ENCODE data around the gene VAV2. TPM values are rescaled to one million over a fixed set of nuclear protein-coding genes. Genes with fewer than 3 reads are reported as not detected.
A peak's percentile ranks its signal among the peaks of the same experiment; 100 is the strongest.

Gene VAV2
- total and polyA plus RNA-seq, 9 of the 15 experiments (the other 6 are each of a cell fraction or from before 2014, with no cell fraction given) = 0.01 to 2.7 (median 1.0) TPM; not detected in 1

DNA sequence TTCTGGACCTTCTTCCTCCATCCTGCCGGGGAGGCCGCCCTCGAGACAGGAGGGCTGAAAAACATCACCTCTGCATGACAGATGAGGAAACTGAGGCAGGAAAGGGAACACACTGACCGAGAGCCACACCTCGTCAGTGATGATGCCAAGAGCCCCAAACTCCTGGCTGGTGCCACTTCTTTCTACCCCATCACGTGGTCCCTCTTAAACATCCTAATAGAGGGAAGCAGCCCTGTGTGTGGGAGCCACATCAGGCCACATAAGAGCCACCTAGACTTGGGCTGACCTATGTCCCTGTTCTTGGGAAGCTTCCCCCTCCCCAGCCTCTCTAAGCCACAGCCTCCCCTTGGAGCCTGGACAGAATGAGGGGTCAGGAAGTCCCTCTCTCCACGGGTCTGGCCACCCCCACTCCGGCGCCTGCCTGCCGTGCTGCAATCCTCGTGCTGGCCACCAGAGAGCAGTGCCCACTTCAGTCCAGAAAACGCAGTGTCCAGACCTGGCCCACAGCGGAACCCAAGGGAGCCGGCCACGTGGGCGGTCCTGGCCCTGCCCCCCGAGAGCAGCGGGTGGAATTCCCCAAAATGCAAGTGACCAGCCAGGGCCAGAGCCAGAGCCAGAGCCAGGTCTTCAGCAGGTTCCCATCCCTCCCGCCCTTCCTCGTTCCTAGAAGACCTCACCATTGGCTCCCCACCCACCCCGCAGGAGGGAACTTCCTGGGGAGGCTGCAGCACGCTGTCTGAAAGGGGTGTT, 199.2 kb downstream of the VAV2 start (continued):
- no peak for TF ChIP-seq NCOA1 (IDR thresholded peaks at IDR 0.05; ENCODE audit: low read depth)
- no peak for TF ChIP-seq RBM34 (IDR thresholded peaks at IDR 0.05; ENCODE audit: borderline replicate concordance, insufficient read depth, low read length)
- no peak for TF ChIP-seq ZNF551 (CRISPR knock-in tag; IDR thresholded peaks at IDR 0.05)
- TF ChIP-seq CHD1 (IDR thresholded peaks at IDR 0.05; ENCODE audit: low read length) = no peak
- TF ChIP-seq, protein P1, sequence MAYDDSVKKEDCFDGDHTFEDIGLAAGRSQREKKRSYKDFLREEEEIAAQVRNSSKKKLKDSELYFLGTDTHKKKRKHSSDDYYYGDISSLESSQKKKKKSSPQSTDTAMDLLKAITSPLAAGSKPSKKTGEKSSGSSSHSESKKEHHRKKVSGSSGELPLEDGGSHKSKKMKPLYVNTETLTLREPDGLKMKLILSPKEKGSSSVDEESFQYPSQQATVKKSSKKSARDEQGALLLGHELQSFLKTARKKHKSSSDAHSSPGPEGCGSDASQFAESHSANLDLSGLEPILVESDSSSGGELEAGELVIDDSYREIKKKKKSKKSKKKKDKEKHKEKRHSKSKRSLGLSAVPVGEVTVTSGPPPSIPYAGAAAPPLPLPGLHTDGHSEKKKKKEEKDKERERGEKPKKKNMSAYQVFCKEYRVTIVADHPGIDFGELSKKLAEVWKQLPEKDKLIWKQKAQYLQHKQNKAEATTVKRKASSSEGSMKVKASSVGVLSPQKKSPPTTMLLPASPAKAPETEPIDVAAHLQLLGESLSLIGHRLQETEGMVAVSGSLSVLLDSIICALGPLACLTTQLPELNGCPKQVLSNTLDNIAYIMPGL (CRISPR knock-in tag; IDR thresholded peaks at IDR 0.05) = no peak
- TF ChIP-seq ZNF445 (CRISPR knock-in tag; IDR thresholded peaks at IDR 0.05; ENCODE audit: low read depth) = no peak
- no peak for TF ChIP-seq GTF2F1 (IDR thresholded peaks at IDR 0.05; ENCODE audit: low read depth, low read length)
- TF ChIP-seq MCM5 (IDR thresholded peaks at IDR 0.05; ENCODE audit: low read depth) = no peak
- TF ChIP-seq CBX3 (IDR thresholded peaks at IDR 0.05; ENCODE audit: borderline replicate concordance in 1 of 2, low read length in 2 of 2) = no peak
- TF ChIP-seq EGR1 (conservative IDR thresholded peaks at IDR 0.05) = peak; percentile 64
- no peak for TF ChIP-seq ZNF146 (CRISPR knock-in tag; IDR thresholded peaks at IDR 0.05; ENCODE audit: unreplicated experiment)
- TF ChIP-seq, protein P2, sequence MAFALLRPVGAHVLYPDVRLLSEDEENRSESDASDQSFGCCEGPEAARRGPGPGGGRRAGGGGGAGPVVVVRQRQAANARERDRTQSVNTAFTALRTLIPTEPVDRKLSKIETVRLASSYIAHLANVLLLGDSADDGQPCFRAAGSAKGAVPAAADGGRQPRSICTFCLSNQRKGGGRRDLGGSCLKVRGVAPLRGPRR (CRISPR knock-in tag; IDR thresholded peaks at IDR 0.05) = no peak
- TF ChIP-seq, protein P3, sequence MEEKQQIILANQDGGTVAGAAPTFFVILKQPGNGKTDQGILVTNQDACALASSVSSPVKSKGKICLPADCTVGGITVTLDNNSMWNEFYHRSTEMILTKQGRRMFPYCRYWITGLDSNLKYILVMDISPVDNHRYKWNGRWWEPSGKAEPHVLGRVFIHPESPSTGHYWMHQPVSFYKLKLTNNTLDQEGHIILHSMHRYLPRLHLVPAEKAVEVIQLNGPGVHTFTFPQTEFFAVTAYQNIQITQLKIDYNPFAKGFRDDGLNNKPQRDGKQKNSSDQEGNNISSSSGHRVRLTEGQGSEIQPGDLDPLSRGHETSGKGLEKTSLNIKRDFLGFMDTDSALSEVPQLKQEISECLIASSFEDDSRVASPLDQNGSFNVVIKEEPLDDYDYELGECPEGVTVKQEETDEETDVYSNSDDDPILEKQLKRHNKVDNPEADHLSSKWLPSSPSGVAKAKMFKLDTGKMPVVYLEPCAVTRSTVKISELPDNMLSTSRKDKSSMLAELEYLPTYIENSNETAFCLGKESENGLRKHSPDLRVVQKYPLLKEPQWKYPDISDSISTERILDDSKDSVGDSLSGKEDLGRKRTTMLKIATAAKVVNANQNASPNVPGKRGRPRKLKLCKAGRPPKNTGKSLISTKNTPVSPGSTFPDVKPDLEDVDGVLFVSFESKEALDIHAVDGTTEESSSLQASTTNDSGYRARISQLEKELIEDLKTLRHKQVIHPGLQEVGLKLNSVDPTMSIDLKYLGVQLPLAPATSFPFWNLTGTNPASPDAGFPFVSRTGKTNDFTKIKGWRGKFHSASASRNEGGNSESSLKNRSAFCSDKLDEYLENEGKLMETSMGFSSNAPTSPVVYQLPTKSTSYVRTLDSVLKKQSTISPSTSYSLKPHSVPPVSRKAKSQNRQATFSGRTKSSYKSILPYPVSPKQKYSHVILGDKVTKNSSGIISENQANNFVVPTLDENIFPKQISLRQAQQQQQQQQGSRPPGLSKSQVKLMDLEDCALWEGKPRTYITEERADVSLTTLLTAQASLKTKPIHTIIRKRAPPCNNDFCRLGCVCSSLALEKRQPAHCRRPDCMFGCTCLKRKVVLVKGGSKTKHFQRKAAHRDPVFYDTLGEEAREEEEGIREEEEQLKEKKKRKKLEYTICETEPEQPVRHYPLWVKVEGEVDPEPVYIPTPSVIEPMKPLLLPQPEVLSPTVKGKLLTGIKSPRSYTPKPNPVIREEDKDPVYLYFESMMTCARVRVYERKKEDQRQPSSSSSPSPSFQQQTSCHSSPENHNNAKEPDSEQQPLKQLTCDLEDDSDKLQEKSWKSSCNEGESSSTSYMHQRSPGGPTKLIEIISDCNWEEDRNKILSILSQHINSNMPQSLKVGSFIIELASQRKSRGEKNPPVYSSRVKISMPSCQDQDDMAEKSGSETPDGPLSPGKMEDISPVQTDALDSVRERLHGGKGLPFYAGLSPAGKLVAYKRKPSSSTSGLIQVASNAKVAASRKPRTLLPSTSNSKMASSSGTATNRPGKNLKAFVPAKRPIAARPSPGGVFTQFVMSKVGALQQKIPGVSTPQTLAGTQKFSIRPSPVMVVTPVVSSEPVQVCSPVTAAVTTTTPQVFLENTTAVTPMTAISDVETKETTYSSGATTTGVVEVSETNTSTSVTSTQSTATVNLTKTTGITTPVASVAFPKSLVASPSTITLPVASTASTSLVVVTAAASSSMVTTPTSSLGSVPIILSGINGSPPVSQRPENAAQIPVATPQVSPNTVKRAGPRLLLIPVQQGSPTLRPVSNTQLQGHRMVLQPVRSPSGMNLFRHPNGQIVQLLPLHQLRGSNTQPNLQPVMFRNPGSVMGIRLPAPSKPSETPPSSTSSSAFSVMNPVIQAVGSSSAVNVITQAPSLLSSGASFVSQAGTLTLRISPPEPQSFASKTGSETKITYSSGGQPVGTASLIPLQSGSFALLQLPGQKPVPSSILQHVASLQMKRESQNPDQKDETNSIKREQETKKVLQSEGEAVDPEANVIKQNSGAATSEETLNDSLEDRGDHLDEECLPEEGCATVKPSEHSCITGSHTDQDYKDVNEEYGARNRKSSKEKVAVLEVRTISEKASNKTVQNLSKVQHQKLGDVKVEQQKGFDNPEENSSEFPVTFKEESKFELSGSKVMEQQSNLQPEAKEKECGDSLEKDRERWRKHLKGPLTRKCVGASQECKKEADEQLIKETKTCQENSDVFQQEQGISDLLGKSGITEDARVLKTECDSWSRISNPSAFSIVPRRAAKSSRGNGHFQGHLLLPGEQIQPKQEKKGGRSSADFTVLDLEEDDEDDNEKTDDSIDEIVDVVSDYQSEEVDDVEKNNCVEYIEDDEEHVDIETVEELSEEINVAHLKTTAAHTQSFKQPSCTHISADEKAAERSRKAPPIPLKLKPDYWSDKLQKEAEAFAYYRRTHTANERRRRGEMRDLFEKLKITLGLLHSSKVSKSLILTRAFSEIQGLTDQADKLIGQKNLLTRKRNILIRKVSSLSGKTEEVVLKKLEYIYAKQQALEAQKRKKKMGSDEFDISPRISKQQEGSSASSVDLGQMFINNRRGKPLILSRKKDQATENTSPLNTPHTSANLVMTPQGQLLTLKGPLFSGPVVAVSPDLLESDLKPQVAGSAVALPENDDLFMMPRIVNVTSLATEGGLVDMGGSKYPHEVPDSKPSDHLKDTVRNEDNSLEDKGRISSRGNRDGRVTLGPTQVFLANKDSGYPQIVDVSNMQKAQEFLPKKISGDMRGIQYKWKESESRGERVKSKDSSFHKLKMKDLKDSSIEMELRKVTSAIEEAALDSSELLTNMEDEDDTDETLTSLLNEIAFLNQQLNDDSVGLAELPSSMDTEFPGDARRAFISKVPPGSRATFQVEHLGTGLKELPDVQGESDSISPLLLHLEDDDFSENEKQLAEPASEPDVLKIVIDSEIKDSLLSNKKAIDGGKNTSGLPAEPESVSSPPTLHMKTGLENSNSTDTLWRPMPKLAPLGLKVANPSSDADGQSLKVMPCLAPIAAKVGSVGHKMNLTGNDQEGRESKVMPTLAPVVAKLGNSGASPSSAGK (IDR thresholded peaks at IDR 0.05) = no peak; the same call in 1 of the 2 replicates
- TF ChIP-seq SMARCA5 (IDR thresholded peaks at IDR 0.05) = no peak
- TF ChIP-seq SMC3 (conservative IDR thresholded peaks at IDR 0.05; ENCODE audit: insufficient read depth, low read depth, low read length) = peak; percentile 87
- peak; percentile 52; the same call in 1 of the 2 replicates for TF ChIP-seq CC2D1A (IDR thresholded peaks at IDR 0.05)

Measured in K562 (cell line).